Measurements from ENCODE around the gene HHIPL1.

The HHIPL1 gene

DNA sequence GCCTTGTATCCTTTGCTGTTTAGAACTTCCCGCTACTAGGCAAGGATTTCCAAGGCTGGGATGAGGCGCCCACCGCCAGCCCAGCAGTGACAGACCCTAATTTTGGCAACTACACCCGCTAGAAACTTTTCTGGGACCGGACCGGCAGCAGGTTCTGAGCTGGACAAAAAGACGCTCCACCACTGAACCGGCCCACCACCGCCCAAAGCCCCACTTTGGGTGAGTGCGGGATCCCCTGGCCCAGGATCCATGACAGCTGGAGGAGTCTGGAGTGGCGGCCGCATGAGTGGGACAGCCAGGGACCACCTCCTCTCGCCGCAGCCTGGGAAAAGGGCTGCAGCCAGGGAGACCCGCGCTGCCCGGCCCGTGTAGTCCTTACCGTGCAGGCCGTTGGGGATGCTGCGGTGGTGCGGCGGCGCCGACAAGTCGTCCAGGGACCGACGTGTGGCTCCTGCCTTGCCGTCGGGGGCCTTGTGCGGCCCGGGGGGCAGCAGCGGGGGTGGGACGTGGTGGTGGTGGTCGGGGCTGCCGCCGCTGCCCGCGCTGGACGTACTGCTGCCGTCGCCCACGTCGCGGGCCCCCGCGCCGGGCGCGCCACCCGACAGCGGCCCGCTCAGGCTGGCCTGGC, 42.0 kb upstream of the HHIPL1 start:
- Histone ChIP-seq H3K9ac (ENCODE audit: low read depth, low read length) (peak overlapping the region; percentile 36), H3K27ac (ENCODE audit: low read depth, low read length) (no peak overlapping the region), H3K36me3 (ENCODE audit: insufficient read depth, low read length) (no peaks in the 10 kb centered on the region), H3K27me3 (ENCODE audit: insufficient read depth, low read length) (peaks cover 35% of the 10 kb centered on the region), H3K4me1 (ENCODE audit: insufficient read depth, low read length) (peaks cover 17% of the 10 kb centered on the region; the same call in 1 of the 2 replicates), H3K4me3 (ENCODE audit: low read length) (peak overlapping the region; percentile 55), H3K9me3 (ENCODE audit: insufficient read depth, low read depth, low read length) (no peaks in the 10 kb centered on the region)
- WGBS = 3% methylated on average over 53 of the region's 53 CpGs

- Histone ChIP-seq H3K36me3 (ENCODE audit: insufficient read depth, low read length) (no peaks in the 10 kb centered on the region), H3K4me1 (ENCODE audit: insufficient read depth, low read length) (peaks cover 17% of the 10 kb centered on the region; the same call in 1 of the 2 replicates), H3K27ac (ENCODE audit: low read depth, low read length) (peak within 1 kb of the TSS; percentile 85), H3K4me3 (ENCODE audit: low read length) (peak within 1 kb of the TSS; percentile 81), H3K27me3 (ENCODE audit: insufficient read depth, low read length) (peaks cover 35% of the 10 kb centered on the region), H3K9me3 (ENCODE audit: insufficient read depth, low read depth, low read length) (no peaks in the 10 kb centered on the region), H3K9ac (ENCODE audit: low read depth, low read length) (peak within 1 kb of the TSS; percentile 79)
- WGBS = under 1% methylated on average over 128 of the region's 128 CpGs
These were observed 41.3 kb upstream of the HHIPL1 start, which contains the start of gene CCDC85C for GRCh38 chr14:99603471-99604277. CCDC85C (minus strand) TSS chr14:99604207; CDS start chr14:99603959, 248 bp downstream.

DNA sequence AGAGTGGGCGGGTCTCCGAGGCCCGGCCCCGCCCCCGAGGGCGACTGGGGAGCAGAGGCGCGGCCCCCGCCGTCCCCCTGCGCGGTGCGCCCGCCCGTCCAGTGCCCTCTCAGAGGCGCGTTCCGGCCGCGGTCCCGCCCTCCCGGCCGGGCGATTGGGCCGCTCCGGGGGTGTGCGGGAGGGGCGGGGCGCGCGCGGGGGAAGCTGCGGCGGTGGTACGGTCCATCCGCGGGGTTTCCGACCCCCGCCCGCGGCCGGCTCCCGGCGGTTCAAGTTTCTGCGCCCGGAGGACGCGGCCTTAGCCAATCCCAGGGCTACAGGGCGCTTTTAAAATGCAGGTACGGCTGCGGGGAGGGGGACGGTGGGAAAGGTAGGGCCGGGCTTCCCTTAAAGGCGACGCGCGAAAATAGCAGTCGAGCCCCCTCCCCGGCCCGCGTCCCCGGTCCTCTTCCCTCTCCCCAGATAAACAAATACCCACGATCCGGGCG, 40.6 kb upstream of the HHIPL1 start:
- Histone ChIP-seq H3K4me3 (ENCODE audit: low read length) (peak overlapping the region; percentile 81), H3K27me3 (ENCODE audit: insufficient read depth, low read length) (peaks cover 35% of the 10 kb centered on the region), H3K36me3 (ENCODE audit: insufficient read depth, low read length) (no peaks in the 10 kb centered on the region), H3K4me1 (ENCODE audit: insufficient read depth, low read length) (peaks cover 17% of the 10 kb centered on the region; the same call in 1 of the 2 replicates), H3K9me3 (ENCODE audit: insufficient read depth, low read depth, low read length) (no peaks in the 10 kb centered on the region), H3K9ac (ENCODE audit: low read depth, low read length) (peak overlapping the region; percentile 79; the same call in 1 of the 2 replicates), H3K27ac (ENCODE audit: low read depth, low read length) (peak overlapping the region; percentile 85)
- under 1% methylated on average over 65 of the region's 65 CpGs for WGBS

GRCh38 chr14:99604766-99605298, 40.1 kb upstream of the HHIPL1 start:
- Histone ChIP-seq H3K4me1 (ENCODE audit: insufficient read depth, low read length) (peaks cover 17% of the 10 kb centered on the region; the same call in 1 of the 2 replicates), H3K27me3 (ENCODE audit: insufficient read depth, low read length) (peaks cover 35% of the 10 kb centered on the region), H3K9ac (ENCODE audit: low read depth, low read length) (peak overlapping the region; percentile 79), H3K36me3 (ENCODE audit: insufficient read depth, low read length) (no peaks in the 10 kb centered on the region), H3K9me3 (ENCODE audit: insufficient read depth, low read depth, low read length) (no peaks in the 10 kb centered on the region), H3K4me3 (ENCODE audit: low read length) (peak overlapping the region; percentile 81), H3K27ac (ENCODE audit: low read depth, low read length) (peak overlapping the region; percentile 85)
- under 1% methylated on average over 50 of the region's 50 CpGs for WGBS

DNA sequence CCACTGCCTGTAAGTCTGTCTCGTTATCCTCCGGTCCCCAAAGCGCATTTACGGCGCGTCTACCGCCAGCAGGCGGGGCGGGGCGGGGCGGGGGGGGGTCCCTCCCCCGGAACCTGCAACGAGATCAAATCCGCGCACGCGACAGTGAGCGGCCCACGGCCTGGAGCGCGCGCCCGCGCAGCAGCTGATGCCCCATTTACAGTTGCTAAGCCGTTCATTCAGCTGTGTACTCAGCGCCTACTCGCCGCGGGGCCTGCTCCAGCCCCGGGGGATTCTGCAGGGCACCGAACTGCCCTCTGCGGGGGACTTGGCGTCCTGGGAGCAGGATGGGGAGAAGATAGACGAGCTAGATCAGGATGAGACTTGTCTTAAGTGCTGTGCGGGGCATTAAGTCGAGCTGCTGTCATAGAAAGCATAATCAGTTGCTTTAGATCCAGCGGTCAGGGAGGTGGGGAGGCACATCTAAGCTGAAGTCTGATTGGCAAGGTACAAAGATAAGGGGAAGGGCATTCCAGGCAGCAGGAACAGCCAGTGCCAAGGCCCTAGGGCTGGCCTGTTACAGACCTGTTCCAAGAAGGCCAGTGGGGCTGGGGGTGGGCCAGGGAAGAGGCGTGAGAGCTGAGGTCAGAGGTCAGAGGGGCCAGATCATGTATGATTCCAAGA, 39.5 kb upstream of the HHIPL1 start:
- H3K9me3 ChIP-seq (ENCODE audit: insufficient read depth, low read depth, low read length) = no peaks in the 10 kb centered on the region
- no peak overlapping the region for H3K27ac ChIP-seq (ENCODE audit: low read depth, low read length)
- H3K27me3 ChIP-seq (ENCODE audit: insufficient read depth, low read length) = peaks cover 35% of the 10 kb centered on the region
- no peaks in the 10 kb centered on the region for H3K36me3 ChIP-seq (ENCODE audit: insufficient read depth, low read length)
- H3K9ac ChIP-seq (ENCODE audit: low read depth, low read length) = peak overlapping the region; percentile 79
- WGBS = 2% methylated on average over 38 of the region's 38 CpGs
- H3K4me1 ChIP-seq (ENCODE audit: insufficient read depth, low read length) = peaks cover 17% of the 10 kb centered on the region; the same call in 1 of the 2 replicates
- H3K4me3 ChIP-seq (ENCODE audit: low read length) = peak overlapping the region; percentile 81

DNA sequence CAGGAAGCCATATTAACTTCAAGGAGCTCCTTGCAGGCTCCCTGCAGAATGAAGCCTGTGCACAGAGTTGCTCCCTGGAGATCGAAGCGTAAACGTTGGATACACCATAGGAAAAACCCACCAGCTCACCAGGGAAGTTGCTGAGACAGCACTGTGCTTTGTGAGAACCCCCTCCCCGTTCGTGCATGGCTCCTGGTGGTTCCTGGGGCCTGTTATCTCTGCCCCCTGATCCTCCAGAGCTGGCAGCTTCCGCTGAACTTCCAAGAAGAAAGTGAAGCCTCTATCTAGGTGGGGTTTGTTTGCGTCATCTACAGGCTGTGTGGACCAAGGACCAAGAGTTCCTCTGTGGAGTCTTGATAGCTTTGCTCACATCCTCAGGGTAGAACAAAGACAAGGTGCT, 38.6 kb upstream of the HHIPL1 start:
- Histone ChIP-seq H3K9ac (ENCODE audit: low read depth, low read length) (no peak overlapping the region), H3K27ac (ENCODE audit: low read depth, low read length) (no peak overlapping the region), H3K36me3 (ENCODE audit: insufficient read depth, low read length) (no peaks in the 10 kb centered on the region), H3K4me3 (ENCODE audit: low read length) (0 out of 2 replicates have a peak overlapping the region, but pooled peaks have one; percentile 81), H3K4me1 (ENCODE audit: insufficient read depth, low read length) (peaks cover 17% of the 10 kb centered on the region; the same call in 1 of the 2 replicates), H3K9me3 (ENCODE audit: insufficient read depth, low read depth, low read length) (no peaks in the 10 kb centered on the region), H3K27me3 (ENCODE audit: insufficient read depth, low read length) (peaks cover 35% of the 10 kb centered on the region)
- 55% methylated on average over 7 of the region's 7 CpGs for WGBS

GRCh38 chr14:99608591-99608990, 36.3 kb upstream of the HHIPL1 start:
- Histone ChIP-seq H3K9ac (ENCODE audit: low read depth, low read length) (no peak overlapping the region), H3K9me3 (ENCODE audit: insufficient read depth, low read depth, low read length) (no peaks in the 10 kb centered on the region), H3K4me1 (ENCODE audit: insufficient read depth, low read length) (peaks cover 15% of the 10 kb centered on the region; the same call in 1 of the 2 replicates), H3K27ac (ENCODE audit: low read depth, low read length) (no peak overlapping the region), H3K36me3 (ENCODE audit: insufficient read depth, low read length) (no peaks in the 10 kb centered on the region), H3K4me3 (ENCODE audit: low read length) (no peak overlapping the region), H3K27me3 (ENCODE audit: insufficient read depth, low read length) (peaks cover 17% of the 10 kb centered on the region)
- WGBS = 97% methylated on average over 2 of the region's 2 CpGs

GRCh38 chr14:99609245-99610170, 35.4 kb upstream of the HHIPL1 start:
- H3K36me3 ChIP-seq (ENCODE audit: insufficient read depth, low read length) = no peaks in the 10 kb centered on the region
- no peak overlapping the region for H3K4me3 ChIP-seq (ENCODE audit: low read length)
- no peak overlapping the region for H3K27ac ChIP-seq (ENCODE audit: low read depth, low read length)
- peaks cover 15% of the 10 kb centered on the region for H3K27me3 ChIP-seq (ENCODE audit: insufficient read depth, low read length)
- WGBS = 75% methylated on average over 10 of the region's 10 CpGs
- H3K9me3 ChIP-seq (ENCODE audit: insufficient read depth, low read depth, low read length) = no peaks in the 10 kb centered on the region
- peaks cover 15% of the 10 kb centered on the region; the same call in 1 of the 2 replicates for H3K4me1 ChIP-seq (ENCODE audit: insufficient read depth, low read length)
- H3K9ac ChIP-seq (ENCODE audit: low read depth, low read length) = no peak overlapping the region

DNA sequence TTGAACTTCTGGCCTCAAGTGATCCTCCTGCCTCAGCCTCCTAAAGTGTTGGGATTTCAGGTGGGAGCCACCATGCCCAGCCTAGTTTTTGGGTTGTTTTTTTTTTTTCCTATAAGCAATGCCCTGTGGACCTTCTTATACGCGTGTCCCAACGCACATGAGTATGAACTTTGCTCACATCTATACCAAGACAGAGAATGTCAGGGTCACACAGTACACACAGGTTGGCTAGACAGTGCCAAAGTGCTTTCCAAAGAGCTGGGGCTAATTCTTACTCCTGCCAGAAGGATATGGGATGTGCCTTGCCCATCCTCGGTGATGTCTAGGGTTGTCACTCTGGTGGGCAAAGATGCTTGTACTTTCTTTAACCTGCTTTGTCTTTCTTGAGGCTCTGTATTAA, 33.3 kb upstream of the HHIPL1 start:
- Histone ChIP-seq H3K4me1 (ENCODE audit: insufficient read depth, low read length) (peaks cover 4% of the 10 kb centered on the region; the same call in 1 of the 2 replicates), H3K27ac (ENCODE audit: low read depth, low read length) (no peak overlapping the region), H3K9ac (ENCODE audit: low read depth, low read length) (no peak overlapping the region), H3K4me3 (ENCODE audit: low read length) (no peak overlapping the region), H3K9me3 (ENCODE audit: insufficient read depth, low read depth, low read length) (no peaks in the 10 kb centered on the region), H3K36me3 (ENCODE audit: insufficient read depth, low read length) (no peaks in the 10 kb centered on the region), H3K27me3 (ENCODE audit: insufficient read depth, low read length) (peaks cover 1% of the 10 kb centered on the region)
- WGBS = 97% methylated on average over 4 of the region's 4 CpGs

All from HUES64 (cell line).